HepG2 (cell line): ENCODE data around the gene HSD17B11. TPM values are rescaled to one million over a fixed set of nuclear protein-coding genes. Genes with fewer than 3 reads are reported as not detected.

ENCODE experiments used
- ATF7-NPFF ChIP-seq: sonication (generic); formaldehyde crosslinking; IDR thresholded peaks from 2 replicates; pipeline ENCODE4 v1.8.1; 2023; ENCODE audit warnings: mild to moderate bottlenecking, low read depth, missing genetic modification reagents, moderate library complexity
- CHD2 ChIP-seq: IDR thresholded peaks from 2 replicates; pipeline ENCODE4 v1.6.1; 2011; ENCODE audit warnings: low read depth, low read length, improper control_type of control experiment
- CREB1 ChIP-seq, 2 experiments: fragments of 450-650 bp in 1 of 2; IDR thresholded peaks; 2 replicates each; pipeline ENCODE4 v1.6.1; 2016 to 2017; ENCODE audit warnings: control low read depth in 1 of 2, mild to moderate bottlenecking in 1 of 2, missing compliant biosample characterization in 1 of 2, missing genetic modification characterization in 1 of 2
- CREBL2 ChIP-seq: sonication (generic); formaldehyde crosslinking; IDR thresholded peaks from 2 replicates; pipeline ENCODE4 v1.8.1; 2023; ENCODE audit warnings: missing genetic modification reagents, mild to moderate bottlenecking, borderline replicate concordance
- GABPB1 ChIP-seq: IDR thresholded peaks from 2 replicates; pipeline ENCODE4 v1.6.1; 2016; ENCODE audit warnings: mild to moderate bottlenecking, missing genetic modification reagents, moderate library complexity, missing compliant biosample characterization
- HOXA3 ChIP-seq: sonication (generic); formaldehyde crosslinking; IDR thresholded peaks from 2 replicates; pipeline ENCODE4 v1.5.0; 2020; ENCODE audit warnings: missing genetic modification reagents
- MAZ ChIP-seq, 2 experiments: sonication (generic) in 1 of 2; formaldehyde crosslinking in 1 of 2; IDR thresholded peaks; 2 replicates each; pipeline versions ENCODE4 v1.5.0 to v1.6.1; 2012 to 2020; ENCODE audit warnings: low read depth in 2 of 2, mild to moderate bottlenecking in 2 of 2, borderline replicate concordance in 1 of 2, improper control_type of control experiment in 1 of 2, low read length in 1 of 2, missing genetic modification reagents in 1 of 2, moderate library complexity in 1 of 2
- NR2F2 ChIP-seq: IDR thresholded peaks from 2 replicates; pipeline ENCODE4 v1.6.1; 2012; ENCODE audit warnings: low read depth, inconsistent platforms, borderline replicate concordance
- PTBP1 ChIP-seq: fragments of 200-400 bp; formaldehyde crosslinking; IDR thresholded peaks from 2 replicates; pipeline ENCODE4 v1.6.1; 2018; ENCODE audit warnings: low read length, low read depth; ENCODE audit not compliant: poor library complexity, severe bottlenecking
- RBM22 ChIP-seq: fragments of 200-400 bp; formaldehyde crosslinking; optimal IDR thresholded peaks from 2 replicates; pipeline ENCODE3; 2017; ENCODE audit warnings: mild to moderate bottlenecking, low read length, moderate library complexity
- SKIL ChIP-seq: sonication (generic); formaldehyde crosslinking; IDR thresholded peaks from 2 replicates; pipeline ENCODE4 v1.8.0; 2022; ENCODE audit warnings: missing genetic modification reagents, mild to moderate bottlenecking, moderate library complexity, borderline replicate concordance
- TOE1 ChIP-seq: sonication (generic); formaldehyde crosslinking; IDR thresholded peaks from 2 replicates; pipeline ENCODE4 v1.4.0; 2020; ENCODE audit warnings: mild to moderate bottlenecking, missing genetic modification reagents
- ZBTB3 ChIP-seq: sonication (generic); formaldehyde crosslinking; IDR thresholded peaks from 2 replicates; pipeline ENCODE4 v1.4.0; 2020; ENCODE audit warnings: low read depth, mild to moderate bottlenecking, moderate library complexity, missing genetic modification reagents, borderline replicate concordance
- ZBTB38 ChIP-seq: sonication (generic); formaldehyde crosslinking; IDR thresholded peaks from 2 replicates; pipeline ENCODE4 v1.5.1; 2020; ENCODE audit warnings: mild to moderate bottlenecking, missing genetic modification reagents
- ZBTB8A ChIP-seq: sonication (generic); formaldehyde crosslinking; IDR thresholded peaks from 2 replicates; pipeline ENCODE4 v1.4.0; 2020; ENCODE audit warnings: mild to moderate bottlenecking, low read depth, missing genetic modification reagents, borderline replicate concordance
- ZFY ChIP-seq: sonication (generic); formaldehyde crosslinking; IDR thresholded peaks from 2 replicates; pipeline ENCODE4 v1.4.0; 2020; ENCODE audit warnings: missing genetic modification reagents
- ZMAT3 ChIP-seq: sonication (generic); formaldehyde crosslinking; conservative IDR thresholded peaks from 2 replicates; pipeline ENCODE4 v1.7.0; 2021; ENCODE audit warnings: missing genetic modification reagents
- ZNF343 ChIP-seq: sonication (generic); formaldehyde crosslinking; IDR thresholded peaks from 2 replicates; pipeline ENCODE4 v1.4.0; 2020; ENCODE audit warnings: mild to moderate bottlenecking, missing genetic modification reagents
- ZNF431 ChIP-seq: sonication (generic); formaldehyde crosslinking; IDR thresholded peaks from 2 replicates; pipeline ENCODE4 v1.9.0; 2022; ENCODE audit warnings: missing genetic modification reagents, low read depth, mild to moderate bottlenecking, borderline replicate concordance
- ZNF546 ChIP-seq: sonication (generic); formaldehyde crosslinking; conservative IDR thresholded peaks from 2 replicates; pipeline ENCODE4 v1.8.1; 2023; ENCODE audit warnings: mild to moderate bottlenecking, missing genetic modification reagents
- ZNF547 ChIP-seq: sonication (generic); formaldehyde crosslinking; IDR thresholded peaks from 2 replicates; pipeline ENCODE4 v1.5.1; 2020; ENCODE audit warnings: mild to moderate bottlenecking, missing genetic modification reagents
- ZNF577 ChIP-seq: sonication (generic); formaldehyde crosslinking; IDR thresholded peaks from 2 replicates; pipeline ENCODE4 v1.4.0; 2020; ENCODE audit warnings: mild to moderate bottlenecking, low read depth, missing genetic modification reagents, borderline replicate concordance
- ZNF772 ChIP-seq: sonication (generic); formaldehyde crosslinking; IDR thresholded peaks from 2 replicates; pipeline ENCODE4 v1.5.0; 2020; ENCODE audit warnings: mild to moderate bottlenecking, missing genetic modification reagents
- ZNF775 ChIP-seq: sonication (generic); formaldehyde crosslinking; IDR thresholded peaks from 2 replicates; pipeline ENCODE4 v1.4.0; 2020; ENCODE audit warnings: missing genetic modification reagents, mild to moderate bottlenecking, moderate library complexity, borderline replicate concordance
- ZNF782 ChIP-seq: sonication (generic); formaldehyde crosslinking; IDR thresholded peaks from 2 replicates; pipeline ENCODE4 v1.4.0; 2020; ENCODE audit warnings: missing genetic modification reagents, mild to moderate bottlenecking, borderline replicate concordance
- polyA plus RNA-seq, 8 experiments: library from polyadenylated mRNA; depleted of rRNA in 3 of 8; stranded (reverse) in 7 of 8; unstranded in 1 of 8; fragments of >200 nt; fragmentation: Illumina TruSeq in 4 of 8; extraction: Trizol in 4 of 8; gene quantifications; 2 replicates each; pipeline versions ENCODE4 v1.2.1 to v1.2.3, GENCODE V29; 2011 to 2016; ENCODE audit warnings: low read depth in 4 of 8, missing spikeins in 1 of 8, mixed read lengths in 1 of 8; ENCODE audit not compliant: insufficient read depth in 1 of 8
- total RNA-seq, 5 experiments: library from RNA; depleted of rRNA; stranded (reverse); fragments of >200 nt; fragmentation: Illumina TruSeq; extraction: Trizol; gene quantifications; 2 replicates each; pipeline ENCODE4 v1.2.3, GENCODE V29; 2016; ENCODE audit warnings: low read depth in 1 of 5

The HSD17B11 gene
- total and polyA plus RNA-seq, 2 of the 13 experiments (the other 11 are each of a cell fraction or from before 2014, with no cell fraction given): 121 to 158 TPM

GRCh38 chr4:87390891-87391575, at the start of gene HSD17B11 (continued):
- no peak for TF ChIP-seq ZBTB8A (CRISPR knock-in tag)
- peak; percentile 69; the same call in 1 of the 2 replicates for TF ChIP-seq ZNF431
- TF ChIP-seq ZFY (CRISPR knock-in tag): peak; percentile 67
- TF ChIP-seq ZNF546 (CRISPR knock-in tag): no peak
- TF ChIP-seq ZBTB3: no peak
- TF ChIP-seq ATF7-NPFF (CRISPR knock-in tag): peak; percentile 61; the same call in 1 of the 2 replicates
- TF ChIP-seq RBM22: no peak
- TF ChIP-seq CREBL2 (CRISPR knock-in tag): no peak
- no peak for TF ChIP-seq ZNF577 (CRISPR knock-in tag)
- TF ChIP-seq SKIL (CRISPR knock-in tag): peak; percentile 72
- TF ChIP-seq TOE1: 0 out of 2 replicates have a peak, but pooled peaks have one; percentile 88
- TF ChIP-seq ZBTB38 (CRISPR knock-in tag): no peak
- TF ChIP-seq PTBP1: no peak
- peak; percentile 88 for TF ChIP-seq ZNF343 (CRISPR knock-in tag)
- peak; percentile 90 for TF ChIP-seq HOXA3 (CRISPR knock-in tag)
- no peak for TF ChIP-seq ZMAT3
- TF ChIP-seq ZNF782 (CRISPR knock-in tag): no peak; the same call in 1 of the 2 replicates
- TF ChIP-seq MAZ (IDR thresholded peaks at IDR 0.05; ENCODE audit: borderline replicate concordance, low read depth, low read length): peak; percentile 44; the same call in 1 of the 2 replicates
- TF ChIP-seq MAZ (CRISPR knock-in tag; IDR thresholded peaks at IDR 0.05; ENCODE audit: low read depth): peak; percentile 83; the same call in 1 of the 2 replicates
- TF ChIP-seq CHD2: no peak
- 0 out of 2 replicates have a peak, but pooled peaks have one; percentile 77 for TF ChIP-seq ZNF547 (CRISPR knock-in tag)
- peak; percentile 60; the same call in 1 of the 2 replicates for TF ChIP-seq NR2F2
- TF ChIP-seq ZNF775: no peak
- TF ChIP-seq ZNF772 (CRISPR knock-in tag): peak; percentile 88
- no peak for TF ChIP-seq CREB1 (IDR thresholded peaks at IDR 0.05)
- TF ChIP-seq CREB1 (CRISPR knock-in tag; IDR thresholded peaks at IDR 0.05): peak; percentile 61
- TF ChIP-seq GABPB1 (CRISPR knock-in tag): peak; percentile 65
